A549 treated with ZK216348 at 1 μM for 4 hours (cell line): ENCODE data around the gene SLC43A1. TPM values are rescaled to one million over a fixed set of nuclear protein-coding genes. Genes with fewer than 3 reads are reported as not detected.

Experiments used
- total RNA-seq: library from RNA; stranded (reverse); fragments of 200-300 nt; extraction: Qiagen RNA extraction; gene quantifications from 5 replicates; pipeline ENCODE4 v1.2.3, GENCODE V29; 2022; ENCODE audit warnings: low read depth

Gene SLC43A1
- total RNA-seq, result 2.1 to 3.7 TPM (median 2.9 TPM) in 5 replicates

DNA sequence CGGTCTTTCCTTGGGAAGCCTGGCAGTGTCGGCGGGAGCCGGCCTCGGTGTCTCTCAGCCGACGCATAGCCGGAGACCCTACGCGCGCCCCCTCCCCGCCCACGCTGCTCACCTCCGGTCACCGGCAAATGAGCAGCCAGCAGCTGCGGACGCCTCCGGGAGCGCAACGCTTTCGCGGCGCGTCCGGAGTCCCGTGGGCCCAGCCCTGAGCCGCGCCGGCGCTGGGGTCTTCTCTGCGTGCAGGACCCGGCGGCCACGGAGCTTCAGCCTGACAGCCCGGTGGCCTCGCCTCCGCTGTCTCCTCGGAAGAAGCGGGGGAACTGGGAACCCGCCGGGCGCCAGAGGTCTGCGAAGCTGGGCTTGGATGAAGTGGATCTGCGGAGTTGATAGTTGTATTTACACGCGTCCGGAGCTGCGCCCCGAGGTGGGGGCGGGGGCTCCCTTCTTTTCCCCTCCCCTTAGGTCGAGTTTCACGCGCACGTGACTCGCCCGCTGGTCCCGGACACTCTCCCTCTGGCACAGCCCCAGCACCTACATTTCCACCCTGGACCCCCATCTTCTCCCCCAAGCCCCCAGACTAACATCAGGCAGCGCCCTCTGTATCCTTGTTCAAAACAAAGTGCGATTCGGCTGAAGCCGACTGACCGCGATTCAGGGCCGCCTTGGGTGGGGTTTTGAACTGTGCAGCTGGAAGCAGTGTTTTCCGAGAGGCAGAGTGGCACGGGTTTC is at the start of gene SLC43A1:
Gene SLC43A1, minus strand, starts transcription at position 371 of the 729 bp plus-strand sequence. CDS start 1,591 bp downstream, outside the sequence.

DNA sequence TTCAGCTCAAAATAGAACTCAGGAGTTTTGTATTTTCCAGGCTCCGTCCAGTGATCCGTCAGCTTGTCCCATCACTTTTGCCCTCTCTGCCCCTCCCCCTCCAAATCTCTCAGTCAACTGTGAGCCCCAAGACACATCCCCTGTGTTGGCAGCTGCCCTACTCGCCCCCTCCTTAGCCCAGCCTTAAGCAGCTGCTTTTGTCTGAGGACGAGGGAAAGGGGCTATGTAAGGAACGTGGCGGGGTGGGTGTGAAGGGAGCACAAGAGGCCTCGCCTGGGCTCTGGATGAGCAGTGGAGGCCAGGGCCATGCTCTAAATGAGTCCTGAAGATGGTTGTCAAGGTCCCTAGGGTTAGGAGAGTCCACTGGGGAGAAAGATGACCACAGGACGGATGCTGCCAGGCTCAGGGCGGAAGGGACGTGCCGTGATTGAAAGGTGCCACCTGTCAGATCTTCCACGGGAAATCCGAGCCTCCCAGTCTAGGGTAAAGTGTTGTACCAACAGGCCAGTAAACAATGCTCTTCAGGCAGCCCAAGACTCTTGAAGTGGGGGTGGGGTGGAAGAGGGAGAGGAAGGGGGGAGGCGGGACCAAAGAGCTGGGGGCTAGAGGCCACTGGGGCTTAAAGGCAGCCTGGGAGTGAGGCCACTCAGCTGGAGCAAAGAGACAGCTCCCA is 21.6 kb upstream of the SLC43A1 start, which contains the start of gene SMTNL1:
Gene SMTNL1, plus strand, starts transcription at position 649 of the 673 bp plus-strand sequence. CDS start 5,048 bp downstream, outside the sequence.

DNA sequence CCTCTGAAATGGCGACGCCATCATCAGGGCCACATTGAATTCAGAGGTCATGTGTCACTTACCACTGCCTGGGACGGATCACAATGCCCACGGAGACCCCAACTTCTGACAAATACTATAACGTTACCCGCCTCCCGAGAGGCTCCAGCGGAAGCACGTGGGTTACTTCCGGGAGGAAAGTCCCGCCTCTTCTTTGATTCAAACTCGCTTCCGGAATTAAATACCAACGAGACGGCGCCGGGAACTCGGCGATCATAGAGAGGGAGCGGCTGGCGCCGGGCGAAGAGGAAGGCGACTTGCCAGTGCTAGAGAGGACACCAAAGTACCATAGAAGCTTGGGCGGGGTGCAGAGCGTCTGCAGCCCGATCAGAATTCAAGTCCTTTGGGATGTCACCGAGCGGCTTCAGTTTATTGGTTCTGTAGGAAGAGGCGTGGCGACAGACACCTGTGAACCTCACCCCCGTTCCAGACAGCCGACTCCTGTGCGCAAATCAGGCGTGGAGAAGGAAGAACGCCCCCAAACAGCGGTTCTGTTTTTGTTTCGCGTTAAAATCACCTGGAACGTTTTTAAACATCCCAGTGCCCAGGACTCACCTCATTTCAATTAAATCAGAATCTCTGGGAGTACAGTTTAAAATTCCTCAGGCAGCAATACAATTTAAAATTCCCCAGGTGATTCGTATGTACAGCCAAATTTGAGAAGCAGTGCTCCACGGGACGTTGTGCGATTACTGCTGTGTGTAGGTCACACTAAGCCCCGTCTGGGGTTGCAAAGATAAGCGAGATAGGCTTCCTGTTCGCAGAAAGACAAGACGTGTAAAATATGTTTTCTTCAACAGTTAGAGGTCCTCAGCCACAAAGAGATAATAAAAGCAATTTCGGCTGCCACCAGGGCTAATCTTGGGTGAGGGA is 15.3 kb upstream of the SLC43A1 start, which contains the start of gene TIMM10:
Gene TIMM10, minus strand, starts transcription at position 159 of the 912 bp plus-strand sequence. CDS start 565 bp downstream, outside the sequence.

DNA sequence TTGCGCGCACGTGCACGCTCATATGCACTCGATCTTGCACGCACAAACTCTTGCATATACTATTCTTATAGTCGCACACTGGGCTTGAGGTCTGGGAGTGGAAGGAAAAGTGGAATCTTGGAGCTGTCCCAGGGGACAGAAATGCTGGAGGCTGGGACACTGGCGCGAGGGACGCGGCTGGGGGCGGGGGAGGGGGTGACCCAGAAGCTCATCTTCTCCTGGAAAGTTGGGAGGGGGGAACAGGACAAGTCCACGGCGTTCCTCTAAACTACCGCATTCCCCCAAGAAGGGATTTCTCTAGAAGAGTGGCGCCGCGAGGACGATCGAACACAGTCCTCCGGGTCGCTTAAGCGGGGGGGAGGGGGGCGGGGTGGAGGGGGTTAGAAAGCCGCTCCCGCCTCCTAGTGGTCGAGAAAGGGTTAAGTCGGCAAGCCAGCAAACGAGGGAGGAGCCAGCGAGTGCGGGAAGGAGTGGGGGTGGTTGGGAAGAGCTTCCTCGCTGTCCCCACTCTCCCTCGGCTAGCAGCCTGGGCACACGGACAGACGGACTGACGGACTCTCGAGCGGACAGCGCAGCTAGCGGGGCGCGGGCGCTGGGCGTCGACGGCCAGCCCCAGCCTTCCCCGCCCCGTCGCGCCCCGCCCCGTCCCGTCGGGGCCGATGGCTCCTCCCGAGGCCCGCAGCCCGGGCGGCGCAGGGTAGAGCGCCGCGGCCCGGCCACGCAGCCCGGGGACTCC is 55.3 kb downstream of the SLC43A1 start, which contains the start of gene RTN4RL2:
Gene RTN4RL2, plus strand, starts transcription at position 507 of the 736 bp plus-strand sequence. CDS start 338 bp downstream, outside the sequence.

Other genes with a start within 250 kb of the SLC43A1 start
- gene TNKS1BP1, start 190.8 kb downstream of the SLC43A1 start, total RNA-seq, result 56.8 to 94.4 TPM (median 86.4 TPM) in 5 replicates
- 215 to 266 TPM (median 242 TPM) in 5 replicates for gene SSRP1, start 179.8 kb downstream of the SLC43A1 start, total RNA-seq
- gene P2RX3, start 177.3 kb downstream of the SLC43A1 start, total RNA-seq, result 0.19 to 0.31 TPM (median 0.22 TPM) in 4 of 5 replicates, not detected in the other
- gene PRG3, start 134.6 kb downstream of the SLC43A1 start, total RNA-seq, result not detected in 5 replicates
- gene PRG2, start 125.1 kb downstream of the SLC43A1 start, total RNA-seq, result not detected in 5 replicates
- gene SLC43A3, start 88.6 kb downstream of the SLC43A1 start, total RNA-seq, result 0.38 to 0.75 TPM (median 0.53 TPM) in 5 replicates
- gene RTN4RL2, start 55.2 kb downstream of the SLC43A1 start, total RNA-seq, result 40.5 to 105 TPM (median 92.6 TPM) in 5 replicates
- gene TIMM10, start 15.1 kb upstream of the SLC43A1 start, total RNA-seq, result 147 to 188 TPM (median 152 TPM) in 5 replicates
- gene SMTNL1, start 21.9 kb upstream of the SLC43A1 start, total RNA-seq, result not detected in 5 replicates
- gene UBE2L6, start 52.0 kb upstream of the SLC43A1 start, total RNA-seq, result 31.1 to 38.6 TPM (median 35.6 TPM) in 5 replicates
- gene SERPING1, start 82.0 kb upstream of the SLC43A1 start, total RNA-seq, result 0.21 to 0.85 TPM (median 0.42 TPM) in 5 replicates
- gene YPEL4, start 134.2 kb upstream of the SLC43A1 start, total RNA-seq, result 0.27 to 0.62 TPM (median 0.33 TPM) in 5 replicates
- 27.6 to 32.1 TPM (median 28.8 TPM) in 5 replicates for gene CLP1, start 142.1 kb upstream of the SLC43A1 start, total RNA-seq
- gene ZDHHC5, start 152.4 kb upstream of the SLC43A1 start, total RNA-seq, result 69.4 to 79.6 TPM (median 72.6 TPM) in 5 replicates
- 27.6 to 35.8 TPM (median 33.7 TPM) in 5 replicates for gene MED19, start 196.5 kb upstream of the SLC43A1 start, total RNA-seq
- gene TMX2, start 196.9 kb upstream of the SLC43A1 start, total RNA-seq, result 144 to 167 TPM (median 149 TPM) in 5 replicates
- 87.5 to 157 TPM (median 137 TPM) in 5 replicates for gene SELENOH, start 225.8 kb upstream of the SLC43A1 start, total RNA-seq
- gene BTBD18, start 236.1 kb upstream of the SLC43A1 start, total RNA-seq, result not detected in 5 replicates
- 56.2 to 73.7 TPM (median 65.9 TPM) in 5 replicates for gene CTNND1, start 246.1 kb upstream of the SLC43A1 start, total RNA-seq